Ishikawa (cell line): ENCODE results near the gene ADCY5.

ENCODE experiments used
- CREB1 ChIP-seq: IDR thresholded peaks from 2 replicates; pipeline ENCODE4 v1.6.1; 2012; ENCODE audit warnings: low read depth
- FOXM1 ChIP-seq: IDR thresholded peaks from 2 replicates; pipeline ENCODE4 v1.6.1; 2012; ENCODE audit warnings: low read depth, borderline replicate concordance
- RAD21 ChIP-seq: IDR thresholded peaks from 2 replicates; pipeline ENCODE4 v1.6.1; 2012; ENCODE audit warnings: low read depth
- TAF1 ChIP-seq: IDR thresholded peaks from 2 replicates; pipeline ENCODE4 v1.6.1; 2012; ENCODE audit warnings: low read depth, mild to moderate bottlenecking
- TCF12 ChIP-seq: IDR thresholded peaks from 2 replicates; pipeline ENCODE4 v1.6.1; 2012; ENCODE audit warnings: low read depth

DNA sequence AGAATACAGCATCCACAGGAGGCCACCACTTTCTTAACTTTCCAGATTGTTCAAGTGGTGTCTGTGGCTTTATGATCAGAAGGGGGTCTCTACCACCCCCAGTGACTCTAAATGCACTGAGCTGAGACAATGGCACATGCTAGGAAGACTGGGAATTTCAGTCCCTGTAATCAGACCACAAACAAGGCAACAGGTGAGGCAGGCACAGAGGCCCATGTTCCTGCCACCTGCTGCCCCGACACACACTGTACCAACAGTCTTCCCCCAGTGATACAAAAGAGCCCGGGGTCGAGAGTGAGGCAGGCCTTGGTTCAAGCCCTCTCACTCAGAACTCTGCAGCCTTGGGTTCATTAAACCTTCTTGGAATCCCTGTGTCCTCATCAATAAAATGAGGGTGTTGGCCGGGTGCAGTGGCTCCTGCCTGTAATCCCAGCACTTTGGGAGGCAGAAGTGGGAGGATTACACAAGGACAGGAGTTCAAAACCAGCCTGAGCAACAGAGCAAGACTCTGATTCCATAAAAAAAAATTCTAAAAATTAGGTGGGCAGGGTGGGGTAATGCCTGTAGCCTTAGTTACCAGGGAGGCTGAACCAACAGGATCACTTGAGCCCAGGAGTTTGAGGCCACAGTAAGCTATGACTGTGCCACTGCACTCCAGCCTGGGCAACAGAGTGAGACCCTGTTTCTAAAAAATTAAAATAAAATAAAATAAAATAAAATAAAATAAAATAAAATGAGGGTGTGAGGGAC lies 55.8 kb downstream of the ADCY5 start:
- no peak for TF ChIP-seq RAD21
- no peak for TF ChIP-seq CREB1
- no peak for TF ChIP-seq TCF12
- TF ChIP-seq FOXM1: no peak
- TF ChIP-seq TAF1: no peak
